HG03159 (cell line): ENCODE results near the gene ATPAF1.

ENCODE experiments used
- ATAC-seq: cut with Tn5 transposase; IDR thresholded peaks from one replicate; pipeline ENCODE4 v1.9.1; 2021; ENCODE audit warnings: mild to moderate bottlenecking, moderate library complexity; ENCODE audit not compliant: unreplicated experiment

Gene ATPAF1

DNA sequence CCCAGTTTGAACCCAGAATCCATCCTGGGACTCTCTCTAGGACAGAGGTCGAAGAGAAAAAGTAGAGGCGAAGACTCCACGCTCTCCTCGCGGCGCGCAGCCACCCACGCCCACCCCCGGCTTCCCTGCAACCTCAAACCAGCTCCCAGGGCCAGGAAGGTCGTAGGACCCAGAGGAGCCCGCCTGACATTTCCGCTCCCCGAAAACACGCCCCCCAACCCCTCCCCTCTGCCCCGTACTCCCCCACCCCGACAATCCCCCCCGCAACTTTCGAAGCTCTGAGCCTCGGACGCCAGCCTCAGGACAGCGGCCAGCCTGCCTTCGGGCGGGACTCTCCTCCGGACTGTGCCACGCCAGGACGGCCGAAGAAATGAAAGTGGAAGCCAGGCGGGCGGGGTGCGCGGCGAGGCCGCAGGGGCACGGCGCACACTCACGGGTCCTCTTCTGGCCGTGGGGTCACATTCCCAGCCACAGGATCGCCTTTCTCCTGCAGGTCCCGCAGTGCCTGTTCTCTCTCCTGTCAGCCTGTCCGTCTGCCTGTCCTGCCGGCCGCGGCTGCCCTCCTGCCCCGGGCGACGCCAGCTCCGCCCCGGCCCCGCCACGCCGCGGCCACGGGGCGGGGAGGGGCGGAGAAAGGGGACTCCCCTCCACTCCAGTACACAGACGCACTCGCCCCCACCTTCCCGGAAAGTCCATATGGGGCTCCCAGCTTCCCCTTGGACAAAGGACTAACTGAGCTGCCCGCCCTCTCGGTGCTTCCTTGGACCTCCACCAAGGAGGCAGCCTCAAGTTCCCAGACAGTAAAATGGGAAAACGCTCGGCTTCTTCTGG, 51.7 kb downstream of the ATPAF1 start, which contains the start of gene MOB3C:
Gene MOB3C (minus strand): TSS at position 535 of the 831 bp plus-strand sequence. CDS start 3,490 bp downstream, outside the sequence.
- peak; percentile 63 for ATAC-seq

DNA sequence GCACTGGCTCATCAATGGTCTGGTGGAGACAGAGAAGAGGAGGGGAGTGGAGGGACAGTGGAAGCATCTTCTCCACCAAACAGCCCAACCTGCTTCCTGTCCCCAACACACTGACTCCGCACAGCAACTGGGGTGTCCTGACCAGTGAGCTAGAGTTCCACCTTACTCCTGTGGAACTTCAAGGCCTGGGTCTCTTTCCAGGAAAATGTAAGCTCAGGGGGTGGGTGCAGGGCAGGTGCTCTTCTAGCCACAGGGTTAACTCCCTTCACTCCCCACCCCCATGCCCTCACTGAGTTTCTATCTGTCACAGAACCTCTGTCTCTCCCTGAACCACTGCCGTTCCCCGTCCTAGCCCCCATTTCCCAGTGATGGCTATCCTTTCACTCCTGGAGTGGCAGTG, 52.4 kb downstream of the ATPAF1 start:
- peak; percentile 4 for ATAC-seq

DNA sequence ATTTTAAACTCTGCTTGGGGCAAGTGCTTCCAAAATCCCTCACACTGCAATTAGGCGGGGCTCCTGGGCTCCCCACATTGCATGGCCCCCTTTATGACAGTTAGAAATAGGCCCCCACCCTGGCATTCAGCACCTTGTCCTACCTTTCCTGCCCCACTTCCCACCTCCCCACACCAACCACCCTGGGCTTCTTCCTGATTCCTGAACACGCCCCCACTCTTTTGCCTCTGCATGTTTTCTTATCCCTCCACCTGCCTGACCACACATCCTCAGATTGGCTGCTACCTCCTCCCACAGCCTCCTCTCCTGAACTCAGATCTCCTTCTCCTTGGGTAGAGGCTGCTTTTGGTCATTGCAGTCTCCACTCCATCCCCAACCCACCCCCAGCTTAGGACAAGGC, 53.1 kb downstream of the ATPAF1 start:
- ATAC-seq: no peak

DNA sequence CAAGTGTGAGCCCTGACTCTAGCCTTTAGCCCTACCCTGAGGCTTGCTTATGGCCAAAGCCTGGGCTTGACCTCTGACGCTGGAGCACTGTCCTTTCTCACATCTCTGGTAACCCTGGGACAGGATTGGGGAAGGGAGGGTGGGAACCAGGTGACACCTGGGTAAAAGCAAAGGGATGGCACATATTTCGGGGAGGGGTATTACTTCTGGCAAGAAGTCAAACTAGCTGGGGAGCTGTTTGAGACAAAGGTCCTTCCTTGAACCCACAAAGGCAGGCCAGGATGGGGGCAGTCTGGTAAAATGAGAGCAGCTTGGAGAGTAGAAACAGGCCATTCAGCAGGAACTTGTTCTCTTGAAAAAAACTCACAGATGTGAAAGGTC, 53.6 kb downstream of the ATPAF1 start:
- ATAC-seq: no peak

DNA sequence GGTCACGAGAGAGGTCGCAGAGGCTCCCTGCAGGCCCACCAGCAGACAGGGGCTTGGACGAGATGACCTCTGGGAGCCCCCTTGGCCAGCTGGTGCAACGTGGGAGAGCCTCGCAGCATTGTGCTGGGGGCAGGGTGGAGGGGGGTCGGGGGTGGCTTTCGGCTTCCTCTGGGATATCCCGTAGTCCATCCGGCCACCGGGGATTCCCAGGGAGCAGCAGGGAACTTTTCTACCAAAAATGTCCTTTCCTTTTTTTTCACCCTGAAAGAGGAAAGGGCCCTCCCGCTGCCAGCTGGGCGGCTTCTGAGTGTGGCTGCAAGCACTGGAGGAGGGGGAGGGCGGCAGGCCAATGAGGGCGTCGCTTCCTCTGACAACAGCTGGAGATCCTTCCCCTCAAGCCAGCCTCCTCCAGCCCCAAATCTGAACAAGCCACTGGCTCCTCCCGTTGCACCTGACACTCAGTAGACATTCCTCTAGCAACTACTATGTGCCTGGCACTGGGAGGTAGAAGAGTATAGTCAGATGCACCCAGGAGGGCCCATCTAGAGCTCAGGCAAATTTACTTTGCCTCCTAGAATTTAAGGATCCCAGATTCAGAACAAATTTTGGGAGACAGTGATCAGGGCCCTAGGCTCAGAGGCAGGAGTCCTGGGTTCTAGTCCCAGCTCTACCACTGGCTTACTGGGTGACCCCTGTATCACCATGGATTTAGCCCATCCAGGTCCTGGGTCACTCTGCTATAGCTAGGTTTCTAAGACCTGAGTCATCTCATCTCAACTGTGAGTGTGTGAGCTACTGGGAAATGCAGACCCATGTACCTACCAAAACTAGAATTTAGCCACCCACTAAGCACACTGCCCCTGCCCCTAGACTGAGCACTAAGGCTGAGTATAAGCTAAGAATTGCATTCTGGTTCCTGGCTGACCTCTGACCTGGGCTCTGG, 54.2 kb downstream of the ATPAF1 start:
- no peak for ATAC-seq

DNA sequence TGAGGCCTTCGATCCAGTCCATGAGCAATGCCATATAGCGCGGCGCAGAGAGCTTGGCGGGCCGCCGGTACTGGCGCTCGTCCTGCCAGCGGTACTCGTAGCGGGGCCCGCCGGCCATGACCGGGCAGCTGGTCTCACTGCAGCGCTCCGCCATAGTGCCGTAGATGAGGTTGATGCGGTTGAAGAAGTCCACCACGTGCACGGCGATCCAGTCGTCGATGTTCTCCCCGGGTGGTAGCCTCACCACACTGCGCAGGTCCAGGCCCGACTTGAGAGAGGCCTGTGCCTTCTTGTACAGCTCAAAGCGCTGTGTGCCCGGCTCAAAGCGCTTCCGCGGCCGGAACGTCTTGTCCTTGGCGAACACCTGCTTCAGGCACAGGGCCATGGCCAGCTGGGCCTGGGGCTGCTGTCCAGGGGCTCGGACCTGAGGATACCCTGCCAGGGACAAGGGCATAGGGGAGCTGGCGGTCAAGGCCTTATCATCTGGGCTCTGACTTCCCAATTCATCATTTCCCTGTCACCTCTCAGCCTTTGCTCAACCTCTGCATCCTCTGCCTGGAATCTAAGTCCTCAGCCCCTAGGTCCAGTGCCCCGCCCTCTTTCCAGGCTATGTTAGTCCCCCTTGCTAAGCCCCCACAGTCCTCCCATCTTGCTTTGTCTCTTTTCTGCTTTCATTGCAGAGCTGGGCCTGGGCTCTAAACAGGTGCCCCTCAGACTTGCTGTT, 55.1 kb downstream of the ATPAF1 start:
- no peak for ATAC-seq

DNA sequence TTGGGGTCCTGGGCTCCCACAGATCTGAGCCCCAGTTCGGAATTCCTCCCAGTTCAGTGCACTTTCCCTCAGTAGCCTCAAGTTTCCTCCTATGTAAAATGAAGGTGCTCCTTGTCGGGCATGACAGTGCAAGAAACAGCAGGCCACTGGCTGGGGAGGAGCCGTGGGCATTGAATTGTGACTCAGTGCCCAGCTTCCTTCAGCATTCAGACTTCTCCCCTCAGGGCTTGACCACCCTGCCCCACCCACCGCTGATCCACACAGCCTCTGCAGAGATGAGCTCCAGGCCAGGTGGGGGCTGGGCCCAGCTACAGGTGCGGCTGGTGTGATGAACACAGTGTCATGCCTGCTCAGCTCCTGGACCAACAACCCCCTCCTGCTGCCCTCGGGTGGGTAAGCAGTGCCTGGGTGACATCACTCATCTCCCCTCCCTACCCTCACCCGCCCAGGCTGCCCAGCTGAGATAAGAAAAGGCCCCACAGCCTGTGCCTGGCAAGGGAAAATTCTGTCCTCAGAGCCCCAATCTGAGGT, 56.4 kb downstream of the ATPAF1 start:
- ATAC-seq: no peak

DNA sequence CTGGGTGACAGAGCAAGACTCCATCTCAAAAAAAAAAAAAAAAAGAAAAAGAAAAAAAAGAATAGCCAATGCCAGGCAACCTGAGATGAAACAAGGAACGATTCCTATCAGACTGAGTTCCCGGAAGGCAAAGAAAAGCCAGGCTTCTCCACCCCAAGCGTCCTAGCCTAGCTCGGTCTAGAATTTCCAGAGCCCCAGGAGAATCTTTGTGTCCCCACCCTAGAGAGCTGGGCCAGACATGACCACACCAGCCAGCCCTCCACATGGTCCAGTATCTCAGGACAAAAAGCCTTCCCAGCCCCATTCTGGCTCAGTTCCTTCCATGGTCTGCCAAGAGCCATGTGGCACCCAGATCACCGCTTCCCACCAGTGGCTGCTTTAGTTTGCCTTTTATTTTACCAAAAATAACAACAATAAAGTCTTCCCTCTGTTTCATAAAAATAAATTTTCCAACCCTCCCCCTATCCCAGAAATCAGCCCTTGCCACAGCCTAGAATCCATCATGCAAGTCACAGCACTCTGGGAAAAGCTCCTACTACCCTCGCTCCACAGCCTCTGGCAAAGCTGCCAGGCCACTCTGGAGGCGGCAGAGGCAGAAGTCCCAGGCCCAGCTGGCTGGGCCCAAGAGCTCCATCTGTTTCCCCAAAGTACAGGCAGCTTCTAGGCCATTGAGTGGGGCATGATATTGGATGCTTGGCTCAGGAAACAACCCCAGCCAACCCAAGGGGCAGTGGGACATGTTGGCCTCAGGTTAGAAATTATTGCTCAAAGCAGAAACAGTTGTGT, 60.6 kb downstream of the ATPAF1 start:
- no peak for ATAC-seq

DNA sequence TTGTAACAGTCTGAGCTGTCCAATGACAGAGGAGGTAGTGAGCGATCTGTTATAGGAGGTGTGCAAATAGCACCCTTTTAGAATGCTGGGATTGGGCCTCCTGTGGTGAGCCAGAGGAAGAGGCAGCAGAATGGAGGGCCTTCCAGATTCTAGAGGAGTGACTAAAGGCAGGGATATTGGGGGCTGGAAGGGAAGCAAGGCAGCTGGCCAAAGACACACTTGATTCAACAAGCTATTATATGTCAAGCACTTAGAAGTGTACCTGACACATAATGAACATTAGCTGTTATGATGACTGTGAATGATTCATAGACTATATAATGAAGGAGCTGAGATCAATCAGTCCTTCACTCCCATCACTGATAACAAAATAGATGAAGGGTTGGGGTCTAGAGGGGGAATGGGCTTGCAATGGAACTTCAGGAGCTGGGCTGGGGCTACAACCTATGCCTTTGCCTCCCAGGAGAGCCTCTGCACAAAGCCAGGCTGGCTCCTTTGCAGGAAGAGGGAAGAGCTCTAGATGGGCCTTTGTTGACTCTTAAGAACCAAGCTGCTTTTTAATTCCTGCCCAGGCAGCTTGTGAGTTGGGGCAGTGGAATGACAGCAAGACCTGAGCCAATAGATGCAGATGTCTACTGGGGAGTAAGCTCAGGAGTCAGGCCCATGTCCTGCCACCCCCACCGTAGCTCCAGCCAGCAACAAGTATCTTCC, 61.8 kb downstream of the ATPAF1 start:
- ATAC-seq: no peak

DNA sequence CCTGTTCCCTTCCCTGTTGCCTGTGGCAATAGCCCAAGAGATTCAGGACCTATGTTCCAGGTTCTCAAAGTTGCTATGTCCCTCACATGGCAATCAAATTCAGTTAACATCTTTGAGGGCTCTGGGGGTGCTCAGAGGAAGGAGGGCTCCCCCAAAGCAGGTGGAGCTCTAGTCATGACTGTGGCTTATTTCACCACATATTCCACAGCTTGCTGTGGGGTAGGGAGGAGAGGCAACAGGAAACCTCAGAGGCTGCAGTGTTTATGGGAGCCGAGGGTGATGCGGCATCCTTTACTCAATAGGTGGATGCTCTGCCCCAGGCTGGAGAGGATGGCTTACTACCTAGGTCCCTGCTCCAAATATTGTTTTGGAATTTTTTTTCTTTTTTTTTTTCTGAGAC, 62.9 kb downstream of the ATPAF1 start:
- ATAC-seq: no peak

DNA sequence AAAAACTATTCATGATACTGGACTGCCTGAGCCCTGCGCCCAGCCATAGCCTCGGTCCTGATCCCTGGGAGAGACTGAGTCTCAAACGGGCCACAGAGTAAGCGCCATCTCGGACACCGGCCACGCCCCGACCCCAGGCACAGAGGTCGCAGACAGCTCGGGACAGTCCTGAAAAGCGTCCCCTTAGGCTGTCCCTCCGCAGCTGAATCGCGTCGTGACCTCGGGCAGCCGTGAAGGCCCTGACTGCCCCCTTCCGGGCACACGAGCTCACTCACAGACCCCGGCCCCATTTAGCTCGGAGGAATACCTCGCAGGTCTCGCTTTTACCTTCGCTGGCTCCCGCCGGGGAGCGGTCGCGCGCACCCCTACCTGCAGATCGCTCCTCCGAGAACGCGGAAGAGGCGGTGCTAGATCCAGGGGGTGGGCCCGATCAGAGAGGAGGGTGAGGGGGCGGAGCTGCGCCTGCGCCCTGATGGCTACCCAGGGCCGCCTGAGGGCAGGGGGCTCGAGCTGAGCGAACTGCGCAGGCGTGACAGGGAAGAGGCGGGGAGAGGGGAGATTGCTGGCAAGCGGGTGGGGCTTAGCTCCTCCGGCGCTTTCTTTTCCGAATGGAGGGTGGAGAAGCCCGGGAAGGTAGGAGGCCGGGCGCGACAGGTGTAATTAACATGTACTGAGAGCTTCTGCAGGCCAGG, 64.2 kb downstream of the ATPAF1 start, which contains the start of gene MKNK1:
Gene MKNK1 (minus strand): TSS at position 411 of the 692 bp plus-strand sequence. CDS start 20,941 bp downstream, outside the sequence.
- peak; percentile 95 for ATAC-seq

DNA sequence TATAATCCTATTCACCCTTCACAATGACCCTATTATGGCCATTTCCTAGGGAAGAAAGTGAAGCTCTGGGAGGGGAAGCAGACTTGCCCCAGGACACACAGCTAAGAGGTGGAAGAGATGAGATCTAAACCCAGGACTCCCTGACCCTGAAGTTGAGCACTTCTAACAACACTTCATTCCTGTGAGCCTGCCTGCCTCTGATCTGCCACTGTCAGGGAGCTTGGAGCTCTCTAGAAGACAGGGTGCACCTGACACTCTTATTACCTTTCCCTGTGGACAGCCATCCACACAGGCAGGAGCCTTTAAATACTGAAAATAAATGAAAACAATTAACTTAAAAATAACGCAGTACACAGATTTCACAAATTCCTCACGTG, 64.7 kb downstream of the ATPAF1 start:
- no peak for ATAC-seq

DNA sequence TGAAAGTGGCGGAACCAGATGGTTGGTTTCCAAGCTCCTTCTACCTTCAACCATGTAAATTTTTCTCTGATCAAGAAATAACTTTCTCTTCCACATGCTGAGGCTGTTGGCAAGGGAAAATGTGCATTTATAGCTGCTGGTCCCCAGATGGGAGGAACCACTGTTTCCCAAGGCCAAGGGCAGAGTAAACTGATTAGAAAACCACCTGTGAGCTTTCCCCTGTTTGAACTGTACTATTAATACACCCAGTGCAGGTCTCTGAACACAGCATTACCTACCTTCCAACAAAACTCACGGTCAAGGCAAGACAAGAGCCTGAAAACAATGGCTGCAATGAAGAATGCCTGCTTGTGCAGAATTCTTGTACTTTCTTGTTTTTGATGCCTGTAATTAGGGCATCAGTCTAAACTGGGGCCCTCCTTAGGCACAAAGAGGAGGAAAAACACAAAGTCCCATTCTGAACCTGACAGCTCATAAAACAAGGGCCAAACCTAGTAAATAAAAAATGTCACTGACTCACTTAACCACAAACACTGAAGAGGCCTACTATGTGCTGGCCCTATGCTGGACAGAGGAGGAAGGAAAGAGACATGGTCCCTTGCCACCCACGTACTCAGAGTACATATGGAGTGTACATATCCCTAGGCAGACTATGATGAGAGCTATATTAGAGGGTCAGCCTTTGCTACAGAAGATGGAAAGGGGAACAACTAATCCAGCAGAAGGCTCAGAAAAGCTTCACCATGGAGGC, 66.7 kb downstream of the ATPAF1 start:
- ATAC-seq: no peak

DNA sequence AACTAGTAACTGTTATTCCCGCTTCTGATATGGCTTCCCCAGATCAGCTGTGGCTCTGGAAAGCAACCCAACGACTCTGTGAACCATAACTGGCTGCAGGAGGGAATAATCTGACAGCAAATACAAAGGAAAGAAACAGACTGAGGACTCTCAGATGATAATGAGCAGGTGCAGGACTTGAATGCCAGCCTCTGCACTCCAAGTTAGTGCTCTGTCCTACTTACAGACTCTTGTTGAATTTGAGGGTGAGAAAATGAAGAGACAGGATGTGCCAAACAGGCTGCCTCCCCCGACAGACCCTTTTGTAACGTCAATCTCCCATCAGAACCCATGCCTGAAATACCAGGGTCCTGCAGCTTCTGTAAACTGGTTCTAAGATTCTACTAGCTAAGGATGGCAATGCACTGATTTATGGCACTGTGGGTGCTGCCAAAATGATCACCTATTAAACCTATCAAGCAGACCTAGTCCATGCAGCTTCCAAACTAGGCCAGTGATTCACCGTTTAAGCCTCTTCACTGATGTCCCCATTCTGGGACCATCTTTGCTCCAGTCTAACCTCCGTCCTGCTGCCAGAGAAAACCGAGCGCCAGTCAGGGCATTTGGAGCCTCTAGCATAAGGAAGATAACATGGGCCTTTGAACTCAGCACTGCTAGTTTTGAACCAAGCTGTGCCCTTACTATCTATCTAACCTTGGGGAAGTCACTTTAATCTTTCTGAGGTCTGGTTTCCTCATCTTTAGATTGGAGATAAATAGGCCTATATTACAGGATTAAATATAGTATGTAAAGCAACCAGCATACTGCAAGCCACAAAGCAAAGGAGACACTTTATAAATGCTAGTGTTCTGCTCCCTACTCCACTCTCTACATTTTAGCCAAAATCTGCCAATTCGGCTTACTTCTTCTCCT, 68.8 kb downstream of the ATPAF1 start:
- ATAC-seq: no peak

DNA sequence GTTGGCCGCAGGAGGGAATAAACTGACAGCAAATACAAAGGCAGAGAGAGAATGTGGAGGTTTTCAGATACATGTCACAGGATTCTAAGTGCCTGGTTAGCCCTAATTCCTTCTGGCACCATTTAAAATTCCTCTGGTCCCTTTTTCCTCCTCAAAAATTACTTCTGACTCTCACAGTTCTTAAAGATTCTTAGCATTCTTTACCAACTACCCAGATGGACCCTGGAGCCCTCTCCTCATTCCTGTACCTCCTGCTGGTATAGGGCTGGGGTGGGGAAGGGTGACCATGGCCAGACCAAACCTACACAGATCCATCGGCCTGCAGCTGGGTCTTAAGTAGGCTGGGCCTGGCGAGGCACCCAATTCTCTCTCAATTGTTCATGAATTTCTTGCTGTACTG, 71.3 kb downstream of the ATPAF1 start:
- no peak for ATAC-seq

DNA sequence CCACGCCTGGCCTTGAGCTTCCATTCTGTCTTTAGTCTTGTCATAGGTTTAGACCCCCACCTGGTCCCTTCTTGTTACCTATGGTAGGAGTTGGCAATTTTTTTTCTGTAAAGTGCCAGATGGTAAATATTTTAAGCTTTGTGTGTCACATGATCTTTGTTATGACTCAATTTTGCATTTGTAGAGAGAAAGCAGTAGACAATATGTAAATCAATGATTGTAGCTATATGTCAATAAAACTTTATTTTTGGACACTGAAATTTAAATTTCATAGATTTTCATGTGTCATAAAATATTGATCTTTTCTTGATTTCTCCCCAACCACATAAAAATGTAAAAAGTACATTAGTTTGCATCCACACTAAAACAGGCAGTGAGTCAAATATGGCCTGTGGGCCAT, 72.1 kb downstream of the ATPAF1 start:
- ATAC-seq: no peak

DNA sequence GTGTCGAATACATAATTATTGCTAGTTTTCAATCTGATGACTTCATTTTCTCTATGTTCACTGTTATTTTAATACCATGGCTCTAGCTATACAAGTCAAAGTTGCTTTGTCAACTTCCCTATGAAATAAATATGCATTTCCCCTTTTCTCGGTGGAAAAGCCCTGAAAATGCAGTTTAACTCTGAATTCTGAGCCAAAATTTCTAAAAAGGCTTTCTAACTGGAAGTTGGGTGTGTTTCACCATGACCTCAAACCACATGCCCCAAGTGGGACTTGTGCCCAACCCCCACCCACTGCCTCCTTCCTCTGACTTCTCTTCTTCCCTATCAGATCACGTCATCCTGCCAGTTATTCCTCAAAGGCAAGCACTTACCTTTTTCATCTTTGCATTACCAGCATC, 73.0 kb downstream of the ATPAF1 start:
- ATAC-seq: no peak
